ENCODE measurements around the gene HOOK1. TPM values are rescaled to one million over a fixed set of nuclear protein-coding genes. Genes with fewer than 3 reads are reported as not detected.

Gene HOOK1
- total RNA-seq = under 1 TPM; 0.27 to 0.63 TPM

DNA sequence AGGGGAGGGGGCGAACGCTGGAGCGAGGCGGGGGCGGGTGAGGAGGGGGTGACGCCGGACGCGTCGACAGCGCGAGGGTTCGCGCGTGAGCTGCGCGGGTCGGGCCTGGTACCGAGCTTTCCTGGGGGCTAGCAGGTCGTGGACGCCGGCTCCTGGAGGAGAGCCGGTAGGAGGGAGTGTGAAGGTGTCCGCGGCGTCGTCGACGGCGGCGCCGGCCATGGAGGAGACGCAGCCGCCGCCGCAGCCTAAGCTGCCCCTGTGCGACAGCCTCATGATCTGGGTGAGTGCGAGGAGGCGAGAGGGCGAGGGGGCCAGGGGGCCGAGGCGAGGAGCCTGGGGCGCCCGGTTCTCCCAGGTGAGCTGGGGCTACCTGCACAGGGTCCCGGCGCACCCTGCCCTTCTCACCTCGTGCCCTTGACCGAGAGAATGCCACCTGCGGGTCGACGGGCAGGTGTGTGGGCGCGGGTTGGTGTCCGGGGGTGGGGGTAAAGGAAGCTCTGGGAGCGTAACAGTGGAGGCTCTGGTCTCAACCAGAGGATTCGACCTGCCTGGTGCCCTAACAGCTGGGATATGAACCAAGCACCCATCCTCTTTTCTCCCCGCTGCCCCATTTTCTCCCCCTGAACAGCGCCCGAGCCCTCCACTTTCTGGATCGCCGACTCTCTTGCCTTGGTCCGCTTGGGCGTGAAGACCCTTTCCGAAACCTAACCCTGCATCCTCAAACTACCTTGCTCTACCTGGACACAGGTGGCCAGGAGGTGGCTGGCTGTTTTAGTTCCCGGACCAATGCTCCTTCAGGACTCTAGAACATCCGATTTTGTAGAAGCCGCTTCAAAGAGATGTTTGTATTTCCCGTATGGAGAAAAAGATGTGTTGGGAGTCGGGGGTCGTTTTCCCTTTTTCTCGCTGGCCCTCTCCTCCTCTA, at the start of gene HOOK1:
TSS of gene HOOK1 (plus strand) at position 49 of the 925 bp plus-strand sequence. CDS start at position 218, 169 bp downstream.
- ATAC-seq (ENCODE audit: insufficient number of reproducible peaks, low FRiP score, low read depth) (no peak), DNase-seq (ENCODE audit: low spot score) (no peak)
- Histone ChIP-seq H3K27me3 (replicated peaks; ENCODE audit: insufficient read depth) (no peaks in the 10 kb centered on the region), H3K36me3 (no peaks in the 10 kb centered on the region), H3K27ac (no peak within 1 kb of the TSS), H3K9me3 (no peaks in the 10 kb centered on the region), H3K4me3 (peak within 1 kb of the TSS; percentile 66), H3K4me1 (ENCODE audit: control insufficient read depth in 1 of 2, low read depth in 2 of 2) (peaks cover 4 to 14% of the 10 kb centered on the region in 2 donors)
- TF ChIP-seq CTCF (IDR thresholded peaks at IDR 0.05) = no peak

- no peak overlapping the region for H3K4me3 ChIP-seq
- H3K27ac ChIP-seq = no peak overlapping the region
- no peaks in the 10 kb centered on the region for H3K36me3 ChIP-seq
- TF ChIP-seq CTCF (IDR thresholded peaks at IDR 0.05) = no peak
- ATAC-seq (ENCODE audit: insufficient number of reproducible peaks, low FRiP score, low read depth) (no peak), DNase-seq (ENCODE audit: low spot score) (no peak)
- no peaks in the 10 kb centered on the region for H3K4me1 ChIP-seq (ENCODE audit: control insufficient read depth in 1 of 2, low read depth in 2 of 2)
- no peaks in the 10 kb centered on the region for H3K27me3 ChIP-seq (replicated peaks; ENCODE audit: insufficient read depth)
- H3K9me3 ChIP-seq = no peaks in the 10 kb centered on the region
Observed at GRCh38 chr1:59765011-59765730, 49.6 kb upstream of the HOOK1 start.

- Histone ChIP-seq H3K36me3 (no peaks in the 10 kb centered on the region), H3K9me3 (no peaks in the 10 kb centered on the region), H3K27ac (no peak overlapping the region), H3K27me3 (replicated peaks; ENCODE audit: insufficient read depth) (no peaks in the 10 kb centered on the region), H3K4me3 (no peak overlapping the region), H3K4me1 (ENCODE audit: control insufficient read depth in 1 of 2, low read depth in 2 of 2) (no peaks in the 10 kb centered on the region)
- no peak for ATAC-seq (ENCODE audit: insufficient number of reproducible peaks, low FRiP score, low read depth)
- no peak for TF ChIP-seq CTCF (IDR thresholded peaks at IDR 0.05)
- no peak for DNase-seq (ENCODE audit: low spot score)
Observed at GRCh38 chr1:59766227-59766855, 48.4 kb upstream of the HOOK1 start.

- no peaks in the 10 kb centered on the region for H3K36me3 ChIP-seq
- ATAC-seq (ENCODE audit: insufficient number of reproducible peaks, low FRiP score, low read depth) (no peak), DNase-seq (ENCODE audit: low spot score) (no peak)
- H3K4me3 ChIP-seq = no peak overlapping the region
- H3K4me1 ChIP-seq (ENCODE audit: control insufficient read depth in 1 of 2, low read depth in 2 of 2) = no peaks in the 10 kb centered on the region
- H3K9me3 ChIP-seq = no peaks in the 10 kb centered on the region
- no peak overlapping the region for H3K27ac ChIP-seq
- TF ChIP-seq CTCF (IDR thresholded peaks at IDR 0.05) = no peak
- no peaks in the 10 kb centered on the region for H3K27me3 ChIP-seq (replicated peaks; ENCODE audit: insufficient read depth)
Observed at GRCh38 chr1:59767119-59767518, 47.6 kb upstream of the HOOK1 start.
